ENCODE measurements around the gene MYEOV. TPM values are rescaled to one million over a fixed set of nuclear protein-coding genes. Genes with fewer than 3 reads are reported as not detected.

The MYEOV gene
- total RNA-seq, 1 donor from 2014 or later = not detected

GRCh38 chr11:69300120-69301060, 6.4 kb downstream of the MYEOV start:
- H3K4me1 ChIP-seq = peaks cover 62% of the 10 kb centered on the region
- H3K27me3 ChIP-seq (ENCODE audit: low read depth) = no peaks in the 10 kb centered on the region
- no peak for TF ChIP-seq CTCF (IDR thresholded peaks at IDR 0.05; ENCODE audit: borderline replicate concordance)
- H3K36me3 ChIP-seq = no peaks in the 10 kb centered on the region
- H3K9me3 ChIP-seq (replicated peaks) = no peaks in the 10 kb centered on the region
- peak overlapping the region; percentile 93 for H3K27ac ChIP-seq (replicated peaks)
- intact Hi-C loops (cut with micrococcal nuclease) = no loop called here
- DNase-seq = no peak
- no peak overlapping the region for H3K4me3 ChIP-seq

- intact Hi-C loops (cut with micrococcal nuclease) = no loop called here
- Histone ChIP-seq H3K27ac (replicated peaks) (no peak overlapping the region), H3K9me3 (replicated peaks) (no peaks in the 10 kb centered on the region), H3K27me3 (ENCODE audit: low read depth) (no peaks in the 10 kb centered on the region), H3K4me3 (no peak overlapping the region), H3K4me1 (peaks cover 59% of the 10 kb centered on the region), H3K36me3 (no peaks in the 10 kb centered on the region)
- TF ChIP-seq CTCF (IDR thresholded peaks at IDR 0.05; ENCODE audit: borderline replicate concordance) = no peak
- no peak for DNase-seq
These were observed 7.1 kb downstream of the MYEOV start for GRCh38 chr11:69301081-69301454.

- no peak for TF ChIP-seq CTCF (IDR thresholded peaks at IDR 0.05; ENCODE audit: borderline replicate concordance)
- no peak for DNase-seq
- Histone ChIP-seq H3K9me3 (replicated peaks) (no peaks in the 10 kb centered on the region), H3K27me3 (ENCODE audit: low read depth) (no peaks in the 10 kb centered on the region), H3K4me1 (peaks cover 55% of the 10 kb centered on the region), H3K4me3 (no peak overlapping the region), H3K36me3 (no peaks in the 10 kb centered on the region), H3K27ac (replicated peaks) (peak overlapping the region; percentile 25)
- intact Hi-C loops (cut with micrococcal nuclease) = no loop called here
These were observed 7.8 kb downstream of the MYEOV start for GRCh38 chr11:69301455-69302401.

- TF ChIP-seq CTCF (IDR thresholded peaks at IDR 0.05; ENCODE audit: borderline replicate concordance) = no peak
These were observed 8.6 kb downstream of the MYEOV start for GRCh38 chr11:69302447-69303020.

GRCh38 chr11:69303427-69303826, 9.5 kb downstream of the MYEOV start:
- H3K9me3 ChIP-seq (replicated peaks) = no peaks in the 10 kb centered on the region
- H3K36me3 ChIP-seq = no peaks in the 10 kb centered on the region
- TF ChIP-seq CTCF (IDR thresholded peaks at IDR 0.05; ENCODE audit: borderline replicate concordance) = no peak
- DNase-seq = no peak
- intact Hi-C loops (cut with micrococcal nuclease) = no loop called here
- no peak overlapping the region for H3K27ac ChIP-seq (replicated peaks)
- no peaks in the 10 kb centered on the region for H3K27me3 ChIP-seq (ENCODE audit: low read depth)
- H3K4me1 ChIP-seq = peaks cover 47% of the 10 kb centered on the region
- H3K4me3 ChIP-seq = no peak overlapping the region

More at GRCh38 chr11:69302447-69303020, 8.6 kb downstream of the MYEOV start:
- intact Hi-C loops (cut with micrococcal nuclease) = no loop called here
- Histone ChIP-seq H3K27me3 (ENCODE audit: low read depth) (no peaks in the 10 kb centered on the region), H3K36me3 (no peaks in the 10 kb centered on the region), H3K27ac (replicated peaks) (peak overlapping the region; percentile 25), H3K9me3 (replicated peaks) (no peaks in the 10 kb centered on the region), H3K4me1 (peaks cover 48% of the 10 kb centered on the region), H3K4me3 (no peak overlapping the region)
- DNase-seq = no peak

Measured in left ventricle myocardium inferior (tissue), 1 donor.